C4-2B (cell line): Measurements from ENCODE around the gene SH3BP1.
"Not testable (repeated sequence)": the region's sequence is repeated elsewhere in the genome, so short reads cannot be mapped to it uniquely, and the experiment has no call there.

Source experiments
- CTCF ChIP-seq: fragments of 450-650 bp; conservative IDR thresholded peaks from 2 replicates; pipeline ENCODE4 v1.5.1; 2017; ENCODE audit warnings: mild to moderate bottlenecking
- ZFX ChIP-seq: fragments of 450-650 bp; IDR thresholded peaks from 2 replicates; pipeline ENCODE4 v1.6.1; 2017

DNA sequence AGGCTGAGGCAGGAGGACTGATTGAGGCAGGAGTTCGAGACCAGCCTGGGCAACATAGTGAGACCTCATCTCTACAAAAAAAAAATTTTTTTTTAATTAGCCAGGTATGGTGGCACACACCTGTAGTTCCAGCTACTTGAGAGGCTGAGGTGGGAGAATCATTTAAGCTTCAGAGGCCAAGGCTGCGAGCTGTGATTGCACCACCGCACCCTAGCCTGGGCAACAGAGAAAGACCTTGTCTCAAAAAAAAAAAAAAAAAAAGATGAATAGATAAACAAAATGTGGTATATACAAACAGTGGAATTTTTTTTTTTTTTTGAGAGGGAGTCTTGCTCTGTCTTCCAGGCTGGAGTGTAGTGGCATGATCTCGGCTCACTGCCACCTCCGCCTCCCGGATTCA, 48.4 kb upstream of the SH3BP1 start:
- not testable (repeated sequence) for TF ChIP-seq CTCF, ZFX
